HG02798 (cell line): ENCODE data around the gene SCN1A.
"Not testable (repeated sequence)": the region's sequence is repeated elsewhere in the genome, so short reads cannot be mapped to it uniquely, and the experiment has no call there.

ENCODE experiments used
- ATAC-seq: cut with Tn5 transposase; IDR thresholded peaks from one replicate; pipeline ENCODE4 v1.9.1; 2021; ENCODE audit warnings: mild to moderate bottlenecking; ENCODE audit not compliant: unreplicated experiment, poor library complexity

The SCN1A gene

DNA sequence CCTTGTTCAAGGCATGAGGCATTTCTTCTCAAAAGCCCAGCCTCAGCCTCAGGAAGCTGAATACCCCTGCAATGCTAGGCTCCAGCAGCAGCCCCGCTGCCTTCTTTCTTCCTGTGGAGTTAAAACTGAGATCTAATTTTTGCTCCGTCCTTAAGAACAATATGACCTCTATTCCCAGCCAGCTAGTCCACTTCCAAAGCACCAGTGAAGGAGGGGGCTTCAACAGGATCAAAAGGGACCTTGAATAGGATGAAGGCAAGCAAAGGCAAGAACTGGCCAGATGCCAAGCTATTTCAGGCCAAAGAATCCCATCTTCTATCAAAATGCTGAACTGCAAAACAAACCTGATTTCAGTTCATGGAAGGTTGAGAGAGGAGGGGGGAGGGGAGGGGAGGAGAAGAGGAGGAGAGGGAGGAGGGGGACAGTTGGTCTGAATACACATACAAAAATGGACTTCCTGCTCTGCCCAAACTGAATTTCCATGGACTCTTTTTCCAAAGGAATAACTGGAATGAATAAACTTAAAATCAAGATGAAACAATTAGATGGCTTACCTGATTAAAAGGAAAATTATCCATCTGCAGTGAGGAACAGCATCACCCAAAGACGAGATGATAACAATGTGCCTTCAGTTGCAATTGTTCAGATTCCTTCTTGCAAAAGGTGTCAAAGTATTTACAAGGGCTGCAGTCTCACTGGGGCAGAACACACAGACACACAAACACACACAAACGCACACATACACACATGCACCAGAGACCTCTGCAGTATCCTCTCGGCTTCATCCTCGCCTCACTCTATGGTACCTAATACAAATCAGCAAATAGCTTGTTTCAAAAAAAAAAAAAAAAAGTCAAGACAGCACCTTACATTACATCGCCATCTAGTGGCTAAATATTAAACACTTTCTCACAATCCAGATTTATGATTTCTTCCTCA lies at the start of gene SCN1A:
TSS of gene SCN1A (minus strand) at position 804 of the 939 bp plus-strand sequence. CDS start 54,399 bp downstream, outside the sequence.
- peak; percentile 51 for ATAC-seq

DNA sequence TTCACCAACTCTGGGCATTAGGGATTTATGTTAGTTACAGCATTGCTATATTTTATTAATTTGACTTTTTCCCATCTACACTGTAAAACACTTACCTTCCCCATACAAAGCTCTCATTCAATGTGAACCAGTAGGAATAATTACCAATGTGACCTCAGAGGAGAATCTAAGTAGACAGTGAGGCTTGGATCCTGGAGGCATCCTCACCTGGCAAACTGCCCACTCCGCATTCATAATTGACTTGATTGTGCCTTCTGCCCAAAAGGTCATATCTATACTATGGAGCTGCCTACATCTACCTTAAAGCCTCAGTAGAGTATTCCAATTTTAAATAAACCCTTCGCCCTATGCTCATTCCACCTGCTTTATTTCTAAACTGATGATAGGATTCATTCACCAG lies 45.4 kb upstream of the SCN1A start:
- no peak for ATAC-seq

DNA sequence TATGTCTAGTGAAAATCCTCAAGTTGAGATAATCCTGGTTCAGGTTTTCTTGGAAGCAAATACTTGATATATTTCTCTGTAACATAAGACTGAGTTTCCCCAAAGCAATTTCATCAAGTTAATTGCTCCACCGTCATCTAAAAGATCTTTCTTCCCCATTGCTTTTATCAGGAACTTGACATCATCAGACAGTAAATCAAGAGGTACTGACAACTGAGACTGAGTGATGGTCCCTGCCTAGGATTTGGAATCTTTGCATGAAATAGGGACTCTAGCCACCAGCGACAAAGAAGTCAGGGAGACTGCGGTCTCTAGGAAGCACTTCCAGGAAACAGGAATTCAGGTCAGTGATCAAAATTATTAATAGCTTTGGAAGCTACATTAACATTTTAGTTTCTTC lies 43.4 kb upstream of the SCN1A start:
- ATAC-seq = no peak

DNA sequence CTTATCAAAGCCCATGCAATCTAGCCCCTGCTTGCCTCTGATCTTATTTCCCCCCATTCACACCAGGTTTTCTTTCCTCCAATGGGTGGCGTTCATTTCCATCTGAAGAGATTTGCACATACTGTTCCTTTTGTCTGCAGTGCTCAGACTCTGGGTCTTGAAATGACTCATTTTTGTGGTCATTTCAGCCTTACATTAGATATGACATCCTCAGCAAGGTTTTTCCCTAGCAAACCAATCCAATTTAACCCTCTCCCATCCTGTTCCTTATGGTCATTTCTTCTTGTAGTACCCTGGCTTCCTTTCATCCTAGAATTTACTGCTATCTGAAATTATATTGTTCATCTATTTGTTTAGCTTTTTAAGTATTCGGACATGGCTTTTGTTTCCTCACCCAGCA lies 42.5 kb upstream of the SCN1A start:
- ATAC-seq = peak; percentile 78

GRCh38 chr2:166167449-166167848 lies 39.6 kb upstream of the SCN1A start:
- ATAC-seq = no peak

- no peak for ATAC-seq
These were observed 36.0 kb upstream of the SCN1A start for GRCh38 chr2:166163775-166164174.

DNA sequence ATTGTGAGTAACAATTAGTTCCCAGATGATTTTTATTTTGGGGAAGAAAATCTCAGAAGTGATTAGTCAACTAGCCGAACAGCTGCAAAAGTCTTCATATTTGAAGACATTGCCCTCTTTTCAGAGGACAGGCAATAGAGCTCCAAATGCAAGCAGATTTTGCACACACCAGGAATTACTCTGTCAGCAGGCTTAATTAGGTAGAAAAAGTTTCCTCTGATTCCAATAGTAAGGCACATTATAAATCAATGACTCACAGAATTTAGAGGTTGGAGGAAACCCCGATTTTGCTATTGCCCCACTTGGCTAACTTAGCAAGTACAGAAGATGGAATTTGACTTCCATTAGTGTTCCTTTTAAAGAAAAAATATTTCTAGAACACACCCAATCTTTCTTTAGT lies 30.7 kb upstream of the SCN1A start:
- no peak for ATAC-seq

DNA sequence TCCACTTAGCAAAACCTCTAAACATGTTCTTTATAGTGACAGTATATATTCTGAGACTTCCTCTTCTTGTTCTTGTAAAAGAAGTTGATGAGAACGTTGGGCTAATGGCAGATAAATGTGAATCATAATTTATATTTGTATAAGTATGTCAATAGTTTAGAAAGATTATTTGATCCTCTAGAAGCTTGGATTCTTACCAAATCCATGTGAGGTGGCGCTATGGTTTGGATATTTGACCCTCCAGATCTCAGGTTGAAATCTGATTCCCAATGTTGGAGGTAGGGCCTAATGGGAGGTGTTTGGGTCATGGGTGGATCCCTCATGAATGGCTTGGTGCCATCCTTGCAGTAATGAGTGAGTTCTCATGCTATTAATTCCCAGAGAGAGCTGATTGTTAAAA lies 29.8 kb upstream of the SCN1A start:
- no peak for ATAC-seq

- ATAC-seq = no peak
These were observed 29.2 kb upstream of the SCN1A start for GRCh38 chr2:166156985-166157490.

DNA sequence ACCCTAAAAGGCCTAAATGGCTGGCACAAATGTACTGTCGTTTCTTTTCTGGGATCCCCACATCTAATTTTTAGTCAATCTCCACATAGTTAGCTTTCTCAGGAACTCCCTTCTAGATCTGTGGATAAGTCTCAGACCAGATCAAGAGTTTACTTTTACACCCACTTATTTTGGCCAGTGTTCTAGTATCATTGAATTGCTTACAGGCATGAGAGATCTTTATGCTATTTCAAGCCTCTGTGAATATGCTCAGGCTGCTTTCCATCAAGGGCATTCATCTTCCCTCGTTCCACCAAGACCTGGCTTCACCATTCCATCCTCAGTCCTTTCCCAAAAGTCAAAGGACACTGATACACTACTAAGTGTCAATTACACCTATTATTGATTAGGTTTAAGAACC lies 27.8 kb upstream of the SCN1A start:
- no peak for ATAC-seq

DNA sequence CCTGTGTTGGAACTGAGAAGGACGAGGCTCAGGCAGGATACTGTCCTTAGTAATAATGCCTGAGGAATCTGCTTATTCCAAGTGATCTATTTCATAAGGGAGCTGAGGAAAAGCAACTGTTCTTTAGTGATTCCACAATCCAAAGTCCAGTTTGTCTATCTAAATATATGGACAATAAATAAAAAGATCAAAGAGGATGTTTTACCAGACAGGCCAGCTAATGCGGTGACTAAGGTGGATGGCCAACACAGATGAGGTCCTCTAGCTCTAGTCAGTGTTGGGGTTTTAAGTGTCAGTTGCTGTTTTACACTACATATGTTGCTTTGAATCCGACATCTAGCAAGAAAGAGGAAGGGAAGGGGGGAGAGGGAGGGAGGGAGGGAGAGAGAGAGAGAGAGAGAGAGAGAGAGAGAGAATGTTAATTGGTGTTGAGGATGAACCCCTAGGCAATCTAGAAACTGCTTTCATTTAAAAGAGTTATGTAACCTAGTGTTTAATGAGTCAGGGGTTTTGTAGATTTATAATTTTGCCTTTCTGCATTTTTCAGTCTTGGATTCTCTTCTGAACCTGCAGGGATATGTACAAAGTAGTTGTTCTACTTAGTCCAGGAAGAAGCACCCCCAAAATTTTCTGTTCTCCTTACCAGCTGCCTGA lies 27.0 kb upstream of the SCN1A start:
- ATAC-seq = no peak

- no peak for ATAC-seq
These were observed 24.2 kb upstream of the SCN1A start for GRCh38 chr2:166152064-166152463.

- ATAC-seq = no peak
These were observed 20.9 kb upstream of the SCN1A start for GRCh38 chr2:166148500-166149400.

- ATAC-seq = no peak
These were observed 20.1 kb upstream of the SCN1A start for GRCh38 chr2:166147883-166148282.

- ATAC-seq = no peak
These were observed 16.3 kb upstream of the SCN1A start for GRCh38 chr2:166144071-166144470.

DNA sequence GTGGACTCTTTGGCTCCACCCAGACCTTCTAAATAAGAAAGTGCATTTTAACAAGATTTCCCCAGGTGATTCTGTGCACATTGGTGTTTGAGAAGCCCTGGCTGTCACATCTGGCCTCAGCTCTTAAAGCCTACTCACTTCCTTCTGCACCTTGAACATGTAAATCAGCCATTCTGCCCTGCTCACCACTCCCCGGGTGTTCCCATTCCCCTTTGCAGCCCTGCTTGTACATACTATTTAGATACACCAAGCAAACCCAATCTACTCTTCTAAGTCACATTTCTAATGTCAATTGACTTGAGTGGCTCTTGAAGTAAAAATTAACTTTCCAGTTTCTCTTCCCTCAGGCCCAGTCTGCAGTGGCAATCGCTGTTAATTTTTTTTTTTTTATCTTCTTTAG lies 13.1 kb upstream of the SCN1A start:
- no peak for ATAC-seq

DNA sequence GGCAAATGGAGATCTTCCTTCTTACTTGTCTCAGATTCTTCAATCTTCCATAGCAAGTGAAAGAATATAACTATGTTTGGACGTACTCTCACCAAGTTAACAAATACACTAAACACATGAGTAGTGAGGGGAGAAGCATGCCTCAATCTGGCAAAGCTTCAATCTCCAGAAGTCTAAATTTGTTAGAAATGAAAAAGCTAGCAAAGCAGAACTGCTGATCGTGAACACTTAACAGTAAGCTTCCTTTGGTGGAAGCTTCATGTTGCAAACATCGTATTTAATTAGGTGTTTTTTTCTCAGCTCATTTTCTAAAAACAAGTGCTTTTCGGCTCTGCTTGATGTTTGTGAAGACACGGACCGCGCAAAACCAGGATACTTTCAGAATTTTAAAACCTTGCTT lies 12.7 kb upstream of the SCN1A start:
- no peak for ATAC-seq

GRCh38 chr2:166139479-166139878 lies 11.7 kb upstream of the SCN1A start:
- ATAC-seq = not testable (repeated sequence)

DNA sequence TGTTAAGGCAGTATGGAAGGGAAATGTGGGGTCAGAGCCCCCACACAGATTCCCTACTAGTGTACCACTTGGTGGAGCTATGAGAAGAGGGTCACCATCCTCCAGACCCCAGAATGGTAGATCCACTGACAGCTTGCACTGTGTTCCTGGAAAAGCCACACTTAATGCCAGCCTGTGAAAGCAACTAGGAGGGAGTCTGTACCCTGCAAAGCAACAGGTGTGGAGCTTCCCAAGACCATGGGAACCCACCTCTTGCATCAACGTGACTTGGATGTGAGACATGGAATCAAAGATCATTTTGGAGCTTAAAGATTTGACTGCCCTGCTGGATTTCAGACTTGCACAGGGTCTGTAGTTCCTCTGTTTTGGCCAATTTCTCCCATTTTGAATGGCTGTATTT lies 10.8 kb upstream of the SCN1A start:
- ATAC-seq = no peak

- ATAC-seq = no peak
These were observed 10.3 kb upstream of the SCN1A start for GRCh38 chr2:166138144-166138543.
